ENCODE measurements around the gene PPP4C.

Gene PPP4C

GRCh38 chr16:30085820-30086219, 10.0 kb downstream of the PPP4C start:
- Histone ChIP-seq H3K27ac (ENCODE audit: low read length) (no peak overlapping the region), H3K36me3 (replicated peaks; ENCODE audit: low read depth, low read length) (peaks cover 41% of the 10 kb centered on the region), H3K4me2 (ENCODE audit: low read length) (no peak overlapping the region), H3K4me3 (ENCODE audit: low read length) (no peak overlapping the region), H3K9me3 (ENCODE audit: insufficient read depth, low read length) (no peaks in the 10 kb centered on the region), H3K79me2 (ENCODE audit: low read length) (no peaks in the 10 kb centered on the region), H3K4me1 (ENCODE audit: low read length) (no peaks in the 10 kb centered on the region), H2AFZ (ENCODE audit: low read depth, low read length) (no peak overlapping the region), H4K20me1 (ENCODE audit: insufficient read depth, low read length) (no peaks in the 10 kb centered on the region), H3K27me3 (ENCODE audit: low read depth, low read length) (no peaks in the 10 kb centered on the region), H3K9ac (ENCODE audit: low read length) (no peak overlapping the region)
- TF ChIP-seq, protein P1, sequence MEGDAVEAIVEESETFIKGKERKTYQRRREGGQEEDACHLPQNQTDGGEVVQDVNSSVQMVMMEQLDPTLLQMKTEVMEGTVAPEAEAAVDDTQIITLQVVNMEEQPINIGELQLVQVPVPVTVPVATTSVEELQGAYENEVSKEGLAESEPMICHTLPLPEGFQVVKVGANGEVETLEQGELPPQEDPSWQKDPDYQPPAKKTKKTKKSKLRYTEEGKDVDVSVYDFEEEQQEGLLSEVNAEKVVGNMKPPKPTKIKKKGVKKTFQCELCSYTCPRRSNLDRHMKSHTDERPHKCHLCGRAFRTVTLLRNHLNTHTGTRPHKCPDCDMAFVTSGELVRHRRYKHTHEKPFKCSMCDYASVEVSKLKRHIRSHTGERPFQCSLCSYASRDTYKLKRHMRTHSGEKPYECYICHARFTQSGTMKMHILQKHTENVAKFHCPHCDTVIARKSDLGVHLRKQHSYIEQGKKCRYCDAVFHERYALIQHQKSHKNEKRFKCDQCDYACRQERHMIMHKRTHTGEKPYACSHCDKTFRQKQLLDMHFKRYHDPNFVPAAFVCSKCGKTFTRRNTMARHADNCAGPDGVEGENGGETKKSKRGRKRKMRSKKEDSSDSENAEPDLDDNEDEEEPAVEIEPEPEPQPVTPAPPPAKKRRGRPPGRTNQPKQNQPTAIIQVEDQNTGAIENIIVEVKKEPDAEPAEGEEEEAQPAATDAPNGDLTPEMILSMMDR (IDR thresholded peaks at IDR 0.05; ENCODE audit: low read depth, low read length): no peak
- TF ChIP-seq EZH2phosphoT487 (IDR thresholded peaks at IDR 0.05; ENCODE audit: low read depth): no peak

- no peak overlapping the region for H3K4me3 ChIP-seq (ENCODE audit: low read length)
- H3K9me3 ChIP-seq (ENCODE audit: insufficient read depth, low read length): no peaks in the 10 kb centered on the region
- no peaks in the 10 kb centered on the region for H3K79me2 ChIP-seq (ENCODE audit: low read length)
- TF ChIP-seq EZH2phosphoT487 (IDR thresholded peaks at IDR 0.05; ENCODE audit: low read depth): no peak
- TF ChIP-seq, protein P1 (IDR thresholded peaks at IDR 0.05; ENCODE audit: low read depth, low read length): no peak
- no peak overlapping the region for H3K9ac ChIP-seq (ENCODE audit: low read length)
- no peaks in the 10 kb centered on the region; the same call in 1 of the 2 replicates for H3K4me1 ChIP-seq (ENCODE audit: low read length)
- H3K27me3 ChIP-seq (ENCODE audit: low read depth, low read length): no peaks in the 10 kb centered on the region
- H3K27ac ChIP-seq (ENCODE audit: low read length): no peak overlapping the region
- H2AFZ ChIP-seq (ENCODE audit: low read depth, low read length): no peak overlapping the region
- peaks cover 36% of the 10 kb centered on the region for H3K36me3 ChIP-seq (replicated peaks; ENCODE audit: low read depth, low read length)
- no peaks in the 10 kb centered on the region for H4K20me1 ChIP-seq (ENCODE audit: insufficient read depth, low read length)
- H3K4me2 ChIP-seq (ENCODE audit: low read length): no peak overlapping the region
These were observed 10.7 kb downstream of the PPP4C start for GRCh38 chr16:30086291-30087140.

GRCh38 chr16:30087181-30087898, 11.5 kb downstream of the PPP4C start:
- peaks cover 31% of the 10 kb centered on the region for H3K36me3 ChIP-seq (replicated peaks; ENCODE audit: low read depth, low read length)
- no peaks in the 10 kb centered on the region for H3K9me3 ChIP-seq (ENCODE audit: insufficient read depth, low read length)
- H3K27ac ChIP-seq (ENCODE audit: low read length): no peak overlapping the region
- no peak overlapping the region for H3K9ac ChIP-seq (ENCODE audit: low read length)
- no peaks in the 10 kb centered on the region; the same call in 1 of the 2 replicates for H3K4me1 ChIP-seq (ENCODE audit: low read length)
- H3K27me3 ChIP-seq (ENCODE audit: low read depth, low read length): no peaks in the 10 kb centered on the region
- no peaks in the 10 kb centered on the region for H3K79me2 ChIP-seq (ENCODE audit: low read length)
- no peak for TF ChIP-seq EZH2phosphoT487 (IDR thresholded peaks at IDR 0.05; ENCODE audit: low read depth)
- TF ChIP-seq, protein P1 (IDR thresholded peaks at IDR 0.05; ENCODE audit: low read depth, low read length): no peak
- H2AFZ ChIP-seq (ENCODE audit: low read depth, low read length): no peak overlapping the region
- H3K4me2 ChIP-seq (ENCODE audit: low read length): no peak overlapping the region
- no peak overlapping the region for H3K4me3 ChIP-seq (ENCODE audit: low read length)
- no peaks in the 10 kb centered on the region for H4K20me1 ChIP-seq (ENCODE audit: insufficient read depth, low read length)

DNA sequence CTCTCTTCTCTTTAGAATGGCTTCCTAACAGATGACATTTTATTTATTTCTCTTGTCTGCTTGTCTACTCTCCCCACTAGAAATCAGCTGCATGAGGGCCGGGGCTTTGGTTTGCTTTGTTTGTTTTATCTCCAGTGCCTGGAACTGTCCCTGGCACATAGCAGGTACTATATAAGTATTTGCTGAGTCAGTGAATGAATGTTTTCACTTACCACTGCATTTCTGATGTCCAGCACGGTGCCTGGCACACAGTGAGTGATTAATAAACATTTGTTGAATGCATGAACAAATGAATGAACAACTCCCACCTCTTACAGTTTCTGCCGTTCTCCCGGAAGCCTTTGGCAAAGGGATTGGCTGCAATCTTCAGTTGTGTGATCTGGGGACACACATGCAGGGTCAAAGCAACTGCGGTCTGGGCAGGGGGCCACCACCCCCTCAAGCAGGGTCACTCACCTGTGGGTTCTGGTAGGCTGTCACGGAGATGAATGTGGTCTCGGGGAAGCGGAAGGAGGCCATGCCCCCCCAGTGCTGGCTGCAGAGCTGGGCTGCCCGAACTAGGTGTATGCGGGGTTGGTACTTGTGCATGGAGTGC, 12.5 kb downstream of the PPP4C start:
- Histone ChIP-seq H4K20me1 (ENCODE audit: insufficient read depth, low read length) (no peaks in the 10 kb centered on the region), H3K4me2 (ENCODE audit: low read length) (no peak overlapping the region), H3K9ac (ENCODE audit: low read length) (no peak overlapping the region), H3K4me1 (ENCODE audit: low read length) (peaks cover 7% of the 10 kb centered on the region), H2AFZ (ENCODE audit: low read depth, low read length) (no peak overlapping the region), H3K4me3 (ENCODE audit: low read length) (no peak overlapping the region), H3K9me3 (ENCODE audit: insufficient read depth, low read length) (no peaks in the 10 kb centered on the region), H3K27me3 (ENCODE audit: low read depth, low read length) (no peaks in the 10 kb centered on the region), H3K36me3 (replicated peaks; ENCODE audit: low read depth, low read length) (peaks cover 22% of the 10 kb centered on the region), H3K79me2 (ENCODE audit: low read length) (no peaks in the 10 kb centered on the region), H3K27ac (ENCODE audit: low read length) (no peak overlapping the region)
- TF ChIP-seq, protein P1 (IDR thresholded peaks at IDR 0.05; ENCODE audit: low read depth, low read length): no peak
- TF ChIP-seq EZH2phosphoT487 (IDR thresholded peaks at IDR 0.05; ENCODE audit: low read depth): no peak
